ENCODE results near the gene CNTNAP2.

DNA sequence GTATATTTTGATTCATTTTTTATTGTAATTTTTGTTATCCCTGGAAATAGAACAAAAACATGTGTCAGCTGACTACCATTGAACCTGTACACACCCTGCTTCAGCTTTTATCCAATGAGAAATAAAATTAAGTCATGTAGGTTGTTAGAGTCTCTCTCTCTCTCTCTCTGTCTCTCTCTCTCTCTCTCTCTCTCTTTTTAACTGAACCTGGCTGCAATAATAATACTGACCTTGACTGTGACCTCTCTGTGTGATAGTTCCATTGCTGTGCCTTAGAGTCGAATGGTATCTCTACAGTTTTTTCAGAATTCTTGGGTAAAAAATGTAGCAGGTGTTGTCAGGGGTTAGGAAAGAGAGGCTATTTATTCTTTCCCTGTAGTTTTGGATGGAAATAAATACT is 637.8 kb downstream of the CNTNAP2 start:
- TF ChIP-seq POLR2A (IDR thresholded peaks at IDR 0.05) (no peak), EP300 (IDR thresholded peaks at IDR 0.05) (no peak)
- TF ChIP-seq, protein P1, sequence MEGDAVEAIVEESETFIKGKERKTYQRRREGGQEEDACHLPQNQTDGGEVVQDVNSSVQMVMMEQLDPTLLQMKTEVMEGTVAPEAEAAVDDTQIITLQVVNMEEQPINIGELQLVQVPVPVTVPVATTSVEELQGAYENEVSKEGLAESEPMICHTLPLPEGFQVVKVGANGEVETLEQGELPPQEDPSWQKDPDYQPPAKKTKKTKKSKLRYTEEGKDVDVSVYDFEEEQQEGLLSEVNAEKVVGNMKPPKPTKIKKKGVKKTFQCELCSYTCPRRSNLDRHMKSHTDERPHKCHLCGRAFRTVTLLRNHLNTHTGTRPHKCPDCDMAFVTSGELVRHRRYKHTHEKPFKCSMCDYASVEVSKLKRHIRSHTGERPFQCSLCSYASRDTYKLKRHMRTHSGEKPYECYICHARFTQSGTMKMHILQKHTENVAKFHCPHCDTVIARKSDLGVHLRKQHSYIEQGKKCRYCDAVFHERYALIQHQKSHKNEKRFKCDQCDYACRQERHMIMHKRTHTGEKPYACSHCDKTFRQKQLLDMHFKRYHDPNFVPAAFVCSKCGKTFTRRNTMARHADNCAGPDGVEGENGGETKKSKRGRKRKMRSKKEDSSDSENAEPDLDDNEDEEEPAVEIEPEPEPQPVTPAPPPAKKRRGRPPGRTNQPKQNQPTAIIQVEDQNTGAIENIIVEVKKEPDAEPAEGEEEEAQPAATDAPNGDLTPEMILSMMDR (IDR thresholded peaks at IDR 0.05) = no peak
